ENCODE data around the gene RAP1GAP2. TPM values are rescaled to one million over a fixed set of nuclear protein-coding genes. Genes with fewer than 3 reads are reported as not detected.
A peak's percentile ranks its signal among the peaks of the same experiment; 100 is the strongest.

Gene RAP1GAP2
- total RNA-seq, 1 experiment from 2014 or later: 72.8 TPM

GRCh38 chr17:2982854-2983253, 186.6 kb downstream of the RAP1GAP2 start (continued):
- TF ChIP-seq, protein P1, sequence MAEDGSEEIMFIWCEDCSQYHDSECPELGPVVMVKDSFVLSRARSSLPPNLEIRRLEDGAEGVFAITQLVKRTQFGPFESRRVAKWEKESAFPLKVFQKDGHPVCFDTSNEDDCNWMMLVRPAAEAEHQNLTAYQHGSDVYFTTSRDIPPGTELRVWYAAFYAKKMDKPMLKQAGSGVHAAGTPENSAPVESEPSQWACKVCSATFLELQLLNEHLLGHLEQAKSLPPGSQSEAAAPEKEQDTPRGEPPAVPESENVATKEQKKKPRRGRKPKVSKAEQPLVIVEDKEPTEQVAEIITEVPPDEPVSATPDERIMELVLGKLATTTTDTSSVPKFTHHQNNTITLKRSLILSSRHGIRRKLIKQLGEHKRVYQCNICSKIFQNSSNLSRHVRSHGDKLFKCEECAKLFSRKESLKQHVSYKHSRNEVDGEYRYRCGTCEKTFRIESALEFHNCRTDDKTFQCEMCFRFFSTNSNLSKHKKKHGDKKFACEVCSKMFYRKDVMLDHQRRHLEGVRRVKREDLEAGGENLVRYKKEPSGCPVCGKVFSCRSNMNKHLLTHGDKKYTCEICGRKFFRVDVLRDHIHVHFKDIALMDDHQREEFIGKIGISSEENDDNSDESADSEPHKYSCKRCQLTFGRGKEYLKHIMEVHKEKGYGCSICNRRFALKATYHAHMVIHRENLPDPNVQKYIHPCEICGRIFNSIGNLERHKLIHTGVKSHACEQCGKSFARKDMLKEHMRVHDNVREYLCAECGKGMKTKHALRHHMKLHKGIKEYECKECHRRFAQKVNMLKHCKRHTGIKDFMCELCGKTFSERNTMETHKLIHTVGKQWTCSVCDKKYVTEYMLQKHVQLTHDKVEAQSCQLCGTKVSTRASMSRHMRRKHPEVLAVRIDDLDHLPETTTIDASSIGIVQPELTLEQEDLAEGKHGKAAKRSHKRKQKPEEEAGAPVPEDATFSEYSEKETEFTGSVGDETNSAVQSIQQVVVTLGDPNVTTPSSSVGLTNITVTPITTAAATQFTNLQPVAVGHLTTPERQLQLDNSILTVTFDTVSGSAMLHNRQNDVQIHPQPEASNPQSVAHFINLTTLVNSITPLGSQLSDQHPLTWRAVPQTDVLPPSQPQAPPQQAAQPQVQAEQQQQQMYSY (CRISPR knock-in tag; IDR thresholded peaks at IDR 0.05): no peak
- TF ChIP-seq ATF6 (CRISPR knock-in tag; IDR thresholded peaks at IDR 0.05): no peak

DNA sequence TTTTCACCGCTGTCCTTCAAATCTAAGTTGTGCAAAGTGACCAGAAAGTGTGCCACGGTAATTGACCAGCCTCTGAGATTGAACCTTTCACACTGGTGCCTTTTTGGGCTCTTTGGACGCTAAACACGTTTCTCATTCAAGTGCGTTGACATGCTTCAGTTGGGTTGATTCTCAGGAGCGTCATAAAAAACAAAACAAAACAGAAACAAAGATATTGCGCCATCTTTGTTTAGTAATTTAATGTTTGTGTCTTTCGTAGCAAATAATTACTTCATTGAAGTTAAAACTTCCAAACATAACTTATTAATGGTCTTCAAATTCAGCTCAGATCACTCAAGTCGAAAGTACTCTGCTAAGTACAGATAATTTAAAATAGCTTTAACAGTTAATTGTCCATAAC, 187.0 kb downstream of the RAP1GAP2 start:
- POLR2A ChIA-PET: no interaction called here
- Mint-ChIP-seq H3K4me1 (no peaks in the 10 kb centered on the region), H3K9me3 (no peaks in the 10 kb centered on the region), H3K4me3 (no peak overlapping the region), H3K27ac (peak overlapping the region; percentile 51; the same call in 1 of the 2 replicates), H3K27me3 (ENCODE audit: low read depth) (no peaks in the 10 kb centered on the region), H3K36me3 (peaks cover 65% of the 10 kb centered on the region)
- CTCF ChIA-PET: no interaction called here
- DNase-seq (ENCODE audit: low spot score): no peak
- TF ChIP-seq KAT7 (CRISPR knock-in tag; IDR thresholded peaks at IDR 0.05; ENCODE audit: borderline replicate concordance): no peak
- no peak for TF ChIP-seq ZNF671 (CRISPR knock-in tag; IDR thresholded peaks at IDR 0.05)
- TF ChIP-seq CREB1 (CRISPR knock-in tag; IDR thresholded peaks at IDR 0.05): no peak
- TF ChIP-seq, protein P1 (CRISPR knock-in tag; IDR thresholded peaks at IDR 0.05): no peak
- TF ChIP-seq FOXK1 (CRISPR knock-in tag; IDR thresholded peaks at IDR 0.05): no peak
- no peak for ATAC-seq

- CTCF ChIA-PET: no interaction called here
- POLR2A ChIA-PET: no interaction called here
- no peak for ATAC-seq
- Mint-ChIP-seq H3K4me1 (no peaks in the 10 kb centered on the region), H3K27me3 (ENCODE audit: low read depth) (no peaks in the 10 kb centered on the region), H3K36me3 (peaks cover 67% of the 10 kb centered on the region), H3K4me3 (no peak overlapping the region), H3K9me3 (peaks cover 4% of the 10 kb centered on the region), H3K27ac (no peak overlapping the region)
- DNase-seq (ENCODE audit: low spot score): no peak
- TF ChIP-seq TCF7 (CRISPR knock-in tag; IDR thresholded peaks at IDR 0.05; ENCODE audit: low read depth) (no peak), TP53 (CRISPR knock-in tag; IDR thresholded peaks at IDR 0.05) (no peak), ZNF425 (CRISPR knock-in tag; conservative IDR thresholded peaks at IDR 0.05) (no peak), SMAD4 (CRISPR knock-in tag; IDR thresholded peaks at IDR 0.05) (no peak), FOXP1 (CRISPR knock-in tag; IDR thresholded peaks at IDR 0.05; ENCODE audit: borderline replicate concordance) (no peak), PREB (CRISPR knock-in tag; IDR thresholded peaks at IDR 0.05; ENCODE audit: borderline replicate concordance) (no peak), ERG (CRISPR knock-in tag; IDR thresholded peaks at IDR 0.05) (no peak), PRRX2 (CRISPR knock-in tag; IDR thresholded peaks at IDR 0.05) (no peak), ZNF232 (CRISPR knock-in tag; IDR thresholded peaks at IDR 0.05) (no peak), TEAD1 (CRISPR knock-in tag; IDR thresholded peaks at IDR 0.05) (no peak), NFYB (CRISPR knock-in tag; conservative IDR thresholded peaks at IDR 0.05; ENCODE audit: low read depth) (no peak), JAZF1 (CRISPR knock-in tag; IDR thresholded peaks at IDR 0.05) (no peak), E2F4 (CRISPR knock-in tag; IDR thresholded peaks at IDR 0.05; ENCODE audit: borderline replicate concordance, low read depth) (no peak)
Observed at GRCh38 chr17:2985318-2985717, 189.1 kb downstream of the RAP1GAP2 start.
